Measurements from ENCODE around the gene CHCHD3. TPM values are rescaled to one million over a fixed set of nuclear protein-coding genes. Genes with fewer than 3 reads are reported as not detected.

CHCHD3 gene
- total RNA-seq, 3 donors from 2014 or later: 52.1 to 59.4 (median 53.1) TPM

DNA sequence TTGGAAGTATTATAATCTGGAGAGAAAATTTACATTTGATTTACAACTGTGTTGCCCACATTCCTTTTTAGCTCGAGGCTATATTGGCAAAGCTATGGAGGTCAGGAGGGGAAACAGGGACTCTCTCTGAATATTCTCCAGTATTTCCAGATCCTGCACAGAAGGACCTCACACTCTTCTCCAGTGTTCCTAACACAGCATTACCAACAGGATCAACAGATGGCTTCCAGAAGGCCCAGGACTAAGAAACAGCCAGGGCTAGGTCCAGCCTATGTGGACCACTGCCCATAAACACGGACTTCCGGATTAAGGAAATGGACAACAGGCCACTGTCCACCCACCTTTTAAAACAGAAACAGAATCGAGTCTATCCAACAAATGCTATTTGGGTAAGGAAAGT is 65.3 kb downstream of the CHCHD3 start:
- DNase-seq (ENCODE audit: low spot score in 2 of 2): no peak
- Histone ChIP-seq H3K9me3 (no peaks in the 10 kb centered on the region), H3K27me3 (no peaks in the 10 kb centered on the region), H3K4me1 (no peaks in the 10 kb centered on the region), H3K4me3 (no peak overlapping the region), H3K27ac (no peak overlapping the region), H3K36me3 (no peaks in the 10 kb centered on the region)
- TF ChIP-seq POLR2AphosphoS5 (IDR thresholded peaks at IDR 0.05): no peak
- TF ChIP-seq, protein P1, sequence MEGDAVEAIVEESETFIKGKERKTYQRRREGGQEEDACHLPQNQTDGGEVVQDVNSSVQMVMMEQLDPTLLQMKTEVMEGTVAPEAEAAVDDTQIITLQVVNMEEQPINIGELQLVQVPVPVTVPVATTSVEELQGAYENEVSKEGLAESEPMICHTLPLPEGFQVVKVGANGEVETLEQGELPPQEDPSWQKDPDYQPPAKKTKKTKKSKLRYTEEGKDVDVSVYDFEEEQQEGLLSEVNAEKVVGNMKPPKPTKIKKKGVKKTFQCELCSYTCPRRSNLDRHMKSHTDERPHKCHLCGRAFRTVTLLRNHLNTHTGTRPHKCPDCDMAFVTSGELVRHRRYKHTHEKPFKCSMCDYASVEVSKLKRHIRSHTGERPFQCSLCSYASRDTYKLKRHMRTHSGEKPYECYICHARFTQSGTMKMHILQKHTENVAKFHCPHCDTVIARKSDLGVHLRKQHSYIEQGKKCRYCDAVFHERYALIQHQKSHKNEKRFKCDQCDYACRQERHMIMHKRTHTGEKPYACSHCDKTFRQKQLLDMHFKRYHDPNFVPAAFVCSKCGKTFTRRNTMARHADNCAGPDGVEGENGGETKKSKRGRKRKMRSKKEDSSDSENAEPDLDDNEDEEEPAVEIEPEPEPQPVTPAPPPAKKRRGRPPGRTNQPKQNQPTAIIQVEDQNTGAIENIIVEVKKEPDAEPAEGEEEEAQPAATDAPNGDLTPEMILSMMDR (IDR thresholded peaks at IDR 0.05): no peak
- TF ChIP-seq POLR2A (IDR thresholded peaks at IDR 0.05): no peak
- intact Hi-C loops (cut with DNase I; ENCODE audit: low total_unique reads): no loop called here

GRCh38 chr7:133015888-133016287 is 66.0 kb downstream of the CHCHD3 start:
- TF ChIP-seq, protein P1 (IDR thresholded peaks at IDR 0.05): no peak
- TF ChIP-seq POLR2AphosphoS5 (IDR thresholded peaks at IDR 0.05) (no peak), POLR2A (IDR thresholded peaks at IDR 0.05) (no peak)
- Histone ChIP-seq H3K27ac (no peak overlapping the region), H3K4me1 (no peaks in the 10 kb centered on the region), H3K4me3 (no peak overlapping the region), H3K9me3 (no peaks in the 10 kb centered on the region), H3K36me3 (no peaks in the 10 kb centered on the region), H3K27me3 (no peaks in the 10 kb centered on the region)
- DNase-seq (ENCODE audit: low spot score in 2 of 2): no peak
- intact Hi-C loops (cut with DNase I; ENCODE audit: low total_unique reads): no loop called here

DNA sequence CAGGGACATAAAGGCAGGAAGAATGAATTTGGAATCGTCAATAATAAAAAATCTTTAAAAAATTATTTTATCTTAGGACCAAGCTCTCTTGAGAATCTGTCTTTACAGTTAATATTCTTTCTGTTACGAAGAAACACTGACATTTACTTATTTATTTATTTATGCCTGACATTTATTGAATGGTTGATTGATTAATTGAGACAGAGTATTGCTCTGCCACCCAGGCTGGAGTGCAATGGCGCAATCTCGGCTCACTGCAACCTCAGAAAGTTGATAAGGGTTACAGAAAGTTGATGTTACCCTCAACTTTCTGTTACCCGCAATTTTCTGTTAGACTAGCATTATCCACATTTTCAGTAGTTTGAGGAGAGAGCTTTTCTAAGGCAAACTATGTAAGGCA is 70.1 kb downstream of the CHCHD3 start:
- H3K27me3 ChIP-seq: no peaks in the 10 kb centered on the region

DNA sequence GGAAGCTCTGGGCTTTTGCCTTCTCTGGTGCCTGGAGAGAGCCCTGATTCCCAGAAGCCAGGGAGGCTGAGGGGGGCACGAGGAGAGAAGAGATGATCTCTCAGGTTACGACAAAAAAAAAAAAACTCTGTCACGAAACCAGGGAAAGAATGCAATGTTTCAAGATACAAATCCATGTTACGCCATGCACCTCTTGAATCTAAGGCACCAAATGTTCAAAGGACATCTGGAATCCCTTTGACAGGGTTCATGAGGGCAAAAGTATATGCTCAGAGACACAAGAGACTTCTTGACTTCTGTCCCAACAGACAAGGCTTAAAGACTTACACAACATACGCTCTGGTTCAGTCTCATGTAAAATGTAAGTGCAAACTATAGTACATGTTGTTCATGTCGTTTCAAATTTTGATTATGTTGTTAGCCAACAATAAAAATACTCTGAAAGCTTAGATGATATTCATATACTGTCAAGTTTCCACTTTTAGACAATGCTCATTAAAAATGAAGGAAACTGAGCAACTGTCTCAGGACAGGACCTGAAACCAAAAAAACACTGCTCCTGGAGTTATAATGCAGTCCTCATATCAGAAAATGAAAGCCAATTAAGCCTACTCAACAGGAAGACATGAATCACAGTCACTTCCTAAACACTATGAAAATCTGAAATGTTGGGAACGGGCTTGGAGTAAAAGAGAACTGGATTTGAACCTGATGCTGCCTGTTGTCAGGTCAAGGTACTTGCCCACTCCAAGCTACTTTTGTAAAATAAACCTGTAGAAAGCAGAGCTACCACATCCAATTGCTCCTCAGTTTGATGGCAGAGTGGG is 72.3 kb downstream of the CHCHD3 start:
- Histone ChIP-seq H3K9me3 (no peaks in the 10 kb centered on the region), H3K4me1 (no peaks in the 10 kb centered on the region), H3K36me3 (no peaks in the 10 kb centered on the region), H3K27me3 (no peaks in the 10 kb centered on the region), H3K27ac (no peak overlapping the region), H3K4me3 (no peak overlapping the region)
- DNase-seq (ENCODE audit: low spot score in 2 of 2): no peak
- TF ChIP-seq POLR2AphosphoS5 (IDR thresholded peaks at IDR 0.05) (no peak), POLR2A (IDR thresholded peaks at IDR 0.05) (no peak)
- TF ChIP-seq, protein P1 (IDR thresholded peaks at IDR 0.05): no peak
- intact Hi-C loops (cut with DNase I; ENCODE audit: low total_unique reads): no loop called here

More for the DNA sequence above, 70.1 kb downstream of the CHCHD3 start:
- no peaks in the 10 kb centered on the region for H3K4me1 ChIP-seq
- H3K9me3 ChIP-seq: no peaks in the 10 kb centered on the region
- H3K4me3 ChIP-seq: no peak overlapping the region
- no peak overlapping the region for H3K27ac ChIP-seq
- TF ChIP-seq POLR2AphosphoS5 (IDR thresholded peaks at IDR 0.05) (no peak), POLR2A (IDR thresholded peaks at IDR 0.05) (no peak)
- TF ChIP-seq, protein P1 (IDR thresholded peaks at IDR 0.05): no peak
- DNase-seq (ENCODE audit: low spot score in 2 of 2): no peak
- intact Hi-C loops (cut with DNase I; ENCODE audit: low total_unique reads): no loop called here
- H3K36me3 ChIP-seq: no peaks in the 10 kb centered on the region

GRCh38 chr7:133007961-133008360 is 73.9 kb downstream of the CHCHD3 start:
- Histone ChIP-seq H3K27ac (no peak overlapping the region), H3K4me3 (no peak overlapping the region), H3K36me3 (no peaks in the 10 kb centered on the region), H3K27me3 (no peaks in the 10 kb centered on the region), H3K4me1 (no peaks in the 10 kb centered on the region), H3K9me3 (no peaks in the 10 kb centered on the region)
- DNase-seq (ENCODE audit: low spot score in 2 of 2): no peak
- intact Hi-C loops (cut with DNase I; ENCODE audit: low total_unique reads): no loop called here
- TF ChIP-seq POLR2A (IDR thresholded peaks at IDR 0.05): no peak
- no peak for TF ChIP-seq POLR2AphosphoS5 (IDR thresholded peaks at IDR 0.05)
- TF ChIP-seq, protein P1 (IDR thresholded peaks at IDR 0.05): no peak

Measured in breast epithelium (tissue), 4 donors.